MM.1S (cell line): Measurements from ENCODE around the gene MST1.

Experiments used
- DNase-seq: peaks from one replicate; pipeline ENCODE4 v3.0.0-alpha.2; 2015
- H2AFZ ChIP-seq: fragments of 300-600 bp; sonication (generic); 2 replicates; pipeline ENCODE4 v1.6.0; 2016; ENCODE audit warnings: antibody characterized with exemption, low read length
- H3F3A ChIP-seq: fragments of 300-600 bp; sonication (generic); 2 replicates; pipeline ENCODE4 v1.6.1; 2016; ENCODE audit warnings: mild to moderate bottlenecking, antibody characterized with exemption, low read length, moderate library complexity, mixed read lengths; ENCODE audit not compliant: insufficient read depth
- H3K27ac ChIP-seq: fragments of 300-600 bp; sonication (generic); 2 replicates; pipeline ENCODE4 v1.5.1; 2016; ENCODE audit warnings: mild to moderate bottlenecking, low read length
- H3K27me3 ChIP-seq: fragments of 300-600 bp; sonication (generic); replicated peaks from 2 replicates; pipeline ENCODE4 v1.6.0; 2016; ENCODE audit warnings: low read length; ENCODE audit not compliant: insufficient read depth
- H3K36me3 ChIP-seq: fragments of 300-600 bp; sonication (generic); replicated peaks from 2 replicates; pipeline ENCODE4 v1.6.1; 2016; ENCODE audit warnings: mild to moderate bottlenecking, low read length, mixed read lengths; ENCODE audit not compliant: insufficient read depth
- H3K4me1 ChIP-seq: fragments of 300-600 bp; sonication (generic); 2 replicates; pipeline ENCODE4 v1.6.1; 2016; ENCODE audit warnings: low read length, mixed read lengths
- H3K4me2 ChIP-seq: fragments of 300-600 bp; sonication (generic); 2 replicates; pipeline ENCODE4 v1.6.0; 2016; ENCODE audit warnings: low read depth, low read length
- H3K4me3 ChIP-seq: fragments of 300-600 bp; sonication (generic); 2 replicates; pipeline ENCODE4 v1.5.1; 2016; ENCODE audit warnings: low read length, mixed read lengths
- H3K79me2 ChIP-seq: fragments of 300-600 bp; sonication (generic); 2 replicates; pipeline ENCODE4 v1.6.1; 2016; ENCODE audit warnings: mixed run types, low read length, mixed read lengths
- H3K9ac ChIP-seq: fragments of 300-600 bp; sonication (generic); 2 replicates; pipeline ENCODE4 v1.6.1; 2016; ENCODE audit warnings: low read length, mixed read lengths
- H3K9me2 ChIP-seq: fragments of 300-600 bp; sonication (generic); replicated peaks from 2 replicates; pipeline ENCODE4 v1.6.1; 2016; ENCODE audit warnings: mild to moderate bottlenecking, low read length, mixed read lengths; ENCODE audit not compliant: insufficient read depth
- H3K9me3 ChIP-seq: fragments of 300-600 bp; sonication (generic); replicated peaks from 2 replicates; pipeline ENCODE4 v1.6.1; 2016; ENCODE audit warnings: mild to moderate bottlenecking, low read length, mixed read lengths; ENCODE audit not compliant: insufficient read depth
- H4K20me1 ChIP-seq: fragments of 300-600 bp; sonication (generic); 2 replicates; pipeline ENCODE4 v1.6.1; 2016; ENCODE audit warnings: mild to moderate bottlenecking, low read length, moderate library complexity, mixed read lengths; ENCODE audit not compliant: insufficient read depth
- EZH2 ChIP-seq: fragments of 300-600 bp; sonication (generic); optimal IDR thresholded peaks from 2 replicates; pipeline ENCODE3; 2017; ENCODE audit warnings: low read depth, mild to moderate bottlenecking, antibody characterized with exemption, low read length, mixed read lengths
- EZH2phosphoT487 ChIP-seq: fragments of 300-600 bp; sonication (generic); IDR thresholded peaks from 2 replicates; pipeline ENCODE4 v1.6.1; 2018; ENCODE audit warnings: antibody characterized with exemption, low read length
- TF ChIP-seq, protein P1 (sequence below): fragments of 300-600 bp; sonication (generic); IDR thresholded peaks from 2 replicates; pipeline ENCODE4 v1.5.1; 2016; ENCODE audit warnings: antibody characterized with exemption, low read length, mixed read lengths

MST1 gene

GRCh38 chr3:49667701-49668413 lies 21.4 kb downstream of the MST1 start:
- Histone ChIP-seq H3F3A (0 out of 2 replicates have a peak, but pooled peaks cover 4% of the 10 kb centered on the region), H3K4me1 (no peaks in the 10 kb centered on the region), H3K4me2 (no peak overlapping the region), H4K20me1 (no peaks in the 10 kb centered on the region), H3K36me3 (no peaks in the 10 kb centered on the region), H3K9me2 (no peaks in the 10 kb centered on the region), H2AFZ (no peak overlapping the region), H3K27me3 (peaks cover 19% of the 10 kb centered on the region), H3K9ac (no peak overlapping the region), H3K27ac (no peak overlapping the region), H3K4me3 (no peak overlapping the region), H3K9me3 (no peaks in the 10 kb centered on the region), H3K79me2 (no peaks in the 10 kb centered on the region)
- TF ChIP-seq EZH2phosphoT487 (no peak), EZH2 (no peak)
- TF ChIP-seq, protein P1, sequence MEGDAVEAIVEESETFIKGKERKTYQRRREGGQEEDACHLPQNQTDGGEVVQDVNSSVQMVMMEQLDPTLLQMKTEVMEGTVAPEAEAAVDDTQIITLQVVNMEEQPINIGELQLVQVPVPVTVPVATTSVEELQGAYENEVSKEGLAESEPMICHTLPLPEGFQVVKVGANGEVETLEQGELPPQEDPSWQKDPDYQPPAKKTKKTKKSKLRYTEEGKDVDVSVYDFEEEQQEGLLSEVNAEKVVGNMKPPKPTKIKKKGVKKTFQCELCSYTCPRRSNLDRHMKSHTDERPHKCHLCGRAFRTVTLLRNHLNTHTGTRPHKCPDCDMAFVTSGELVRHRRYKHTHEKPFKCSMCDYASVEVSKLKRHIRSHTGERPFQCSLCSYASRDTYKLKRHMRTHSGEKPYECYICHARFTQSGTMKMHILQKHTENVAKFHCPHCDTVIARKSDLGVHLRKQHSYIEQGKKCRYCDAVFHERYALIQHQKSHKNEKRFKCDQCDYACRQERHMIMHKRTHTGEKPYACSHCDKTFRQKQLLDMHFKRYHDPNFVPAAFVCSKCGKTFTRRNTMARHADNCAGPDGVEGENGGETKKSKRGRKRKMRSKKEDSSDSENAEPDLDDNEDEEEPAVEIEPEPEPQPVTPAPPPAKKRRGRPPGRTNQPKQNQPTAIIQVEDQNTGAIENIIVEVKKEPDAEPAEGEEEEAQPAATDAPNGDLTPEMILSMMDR = no peak
- no peak for DNase-seq

DNA sequence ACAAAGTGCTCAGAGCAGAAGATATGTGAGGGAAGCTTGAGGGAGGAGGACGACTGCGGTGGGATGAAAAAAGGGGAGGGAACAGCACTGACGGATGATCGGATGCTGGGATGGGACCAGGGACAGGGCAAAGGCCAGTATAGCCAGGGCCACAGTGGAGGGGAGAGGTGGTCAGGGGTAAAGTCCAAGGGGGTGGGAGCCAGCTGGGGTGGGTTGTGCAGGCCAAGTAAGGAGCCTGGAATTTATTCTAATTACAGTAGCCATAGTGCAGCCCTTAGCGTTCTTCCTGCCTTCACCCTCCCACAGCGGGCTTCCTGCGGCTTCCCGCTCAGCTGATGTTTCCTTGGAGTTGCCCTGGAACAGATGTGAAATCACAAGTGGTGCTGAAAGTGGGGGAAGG lies 22.7 kb downstream of the MST1 start:
- Histone ChIP-seq H3K79me2 (no peaks in the 10 kb centered on the region), H4K20me1 (no peaks in the 10 kb centered on the region), H3K4me2 (no peak overlapping the region), H3K27ac (no peak overlapping the region), H3F3A (no peaks in the 10 kb centered on the region), H3K4me1 (no peaks in the 10 kb centered on the region), H2AFZ (no peak overlapping the region), H3K9me2 (no peaks in the 10 kb centered on the region), H3K4me3 (no peak overlapping the region), H3K9me3 (no peaks in the 10 kb centered on the region), H3K27me3 (peaks cover 23% of the 10 kb centered on the region), H3K9ac (no peak overlapping the region), H3K36me3 (no peaks in the 10 kb centered on the region)
- TF ChIP-seq, protein P1 = no peak
- TF ChIP-seq EZH2 (no peak), EZH2phosphoT487 (no peak)
- no peak for DNase-seq

- Histone ChIP-seq H3K9me3 (no peaks in the 10 kb centered on the region), H3K79me2 (no peaks in the 10 kb centered on the region), H3K27ac (no peak overlapping the region), H3K27me3 (peaks cover 29% of the 10 kb centered on the region), H3F3A (no peaks in the 10 kb centered on the region), H3K4me3 (no peak overlapping the region), H3K9ac (no peak overlapping the region), H2AFZ (no peak overlapping the region), H3K36me3 (no peaks in the 10 kb centered on the region), H3K9me2 (no peaks in the 10 kb centered on the region), H3K4me1 (no peaks in the 10 kb centered on the region), H3K4me2 (no peak overlapping the region), H4K20me1 (no peaks in the 10 kb centered on the region)
- no peak for TF ChIP-seq EZH2
- TF ChIP-seq EZH2phosphoT487 = no peak
- TF ChIP-seq, protein P1 = no peak
- no peak for DNase-seq
These were observed 23.3 kb downstream of the MST1 start for GRCh38 chr3:49665822-49666519.
